Endothelial cell of umbilical vein (primary cell): ENCODE measurements around the gene NEK7. TPM values are rescaled to one million over a fixed set of nuclear protein-coding genes. Genes with fewer than 3 reads are reported as not detected.

Experiments used
- BruUV-seq: library from RNA; stranded (reverse); fragments of 400-500 nt; replicated peaks from 2 replicates; lab custom pipeline; 2021; lab: Mats Ljungman, UMichigan
- CTCF ChIA-PET: fragments of 300-600, 350-600 bp; sonication (Branson Sonifier 250); formaldehyde crosslinking; loops from one replicate; lab custom pipeline; 2021; ENCODE audit warnings: antibody characterized with exemption, inconsistent platforms; lab: Charles Lee
- POLR2A ChIA-PET: fragments of 300-600, 350-600 bp; sonication (Branson Sonifier 250); formaldehyde crosslinking; loops from one replicate; lab custom pipeline; 2021; ENCODE audit warnings: antibody characterized with exemption, inconsistent platforms; lab: Charles Lee
- DNase-seq: peaks from one replicate; pipeline ENCODE4 v3.0.0-alpha.2; 2011; ENCODE audit warnings: low read depth, low spot score
- FAIRE-seq: peaks from 2 replicates; lab custom pipeline; 2011; peaks lifted over from hg19 to GRCh38; lab: Jason Lieb, UNC
- H2AFZ ChIP-seq: 2 replicates; pipeline ENCODE4 v1.6.0; 2012; ENCODE audit warnings: low read depth, low read length, control low read depth, inconsistent platforms
- H3K27ac ChIP-seq: 2 replicates; pipeline ENCODE4 v1.5.1; 2011; ENCODE audit warnings: low read depth, mild to moderate bottlenecking, control low read depth, low read length, moderate library complexity; ENCODE audit not compliant: insufficient read depth
- H3K27me3 ChIP-seq, 2 experiments: 2 replicates each; pipeline versions ENCODE4 v1.6.0 to v1.6.1; 2011; ENCODE audit warnings: low read length in 2 of 2, mixed read lengths in 1 of 2; ENCODE audit not compliant: control insufficient read depth in 2 of 2, insufficient read depth in 2 of 2
- H3K36me3 ChIP-seq, 2 experiments: 2 replicates in 1 of 2; 3 replicates in 1 of 2; pipeline ENCODE4 v1.5.1; 2011; ENCODE audit warnings: low read length in 2 of 2, mild to moderate bottlenecking in 1 of 2, moderate library complexity in 1 of 2; ENCODE audit not compliant: control insufficient read depth in 2 of 2, insufficient read depth in 2 of 2; ENCODE audit errors: extremely low read depth in 1 of 2
- H3K4me1 ChIP-seq: 3 replicates; pipeline ENCODE4 v1.5.1; 2011; ENCODE audit warnings: mild to moderate bottlenecking, low read length; ENCODE audit not compliant: control insufficient read depth, insufficient read depth; ENCODE audit errors: extremely low read depth
- H3K4me2 ChIP-seq: 2 replicates; pipeline ENCODE4 v1.6.1; 2011; ENCODE audit warnings: low read length, control low read depth, mixed read lengths; ENCODE audit not compliant: insufficient read depth
- H3K4me3 ChIP-seq, 3 experiments: fragments of 200-600 bp in 1 of 3; sonication (generic), shearing (Covaris generic) in 1 of 3; replicated peaks in 1 of 3; 2 replicates each; pipeline ENCODE4 v1.5.1; 2011 to 2016; ENCODE audit warnings: control low read depth in 3 of 3, low read length in 3 of 3, mild to moderate bottlenecking in 2 of 3, inconsistent platforms in 1 of 3, low read depth in 1 of 3, moderate library complexity in 1 of 3; ENCODE audit not compliant: insufficient read depth in 1 of 3
- H3K79me2 ChIP-seq: 2 replicates; pipeline ENCODE4 v1.6.0; 2012; ENCODE audit warnings: low read length, inconsistent platforms; ENCODE audit not compliant: control insufficient read depth, insufficient read depth
- H3K9ac ChIP-seq: replicated peaks from 2 replicates; pipeline ENCODE3; 2011; ENCODE audit warnings: low read length, control low read depth; ENCODE audit not compliant: insufficient read depth; ENCODE audit errors: extremely low read depth
- H3K9me1 ChIP-seq: replicated peaks from 3 replicates; pipeline ENCODE4 v1.6.0; 2011; ENCODE audit warnings: mild to moderate bottlenecking, low read length; ENCODE audit not compliant: control insufficient read depth, insufficient read depth; ENCODE audit errors: extremely low read depth
- H3K9me3 ChIP-seq: replicated peaks from 2 replicates; pipeline ENCODE4 v1.5.1; 2012; ENCODE audit warnings: low read length, inconsistent platforms; ENCODE audit not compliant: control insufficient read depth, insufficient read depth
- H4K20me1 ChIP-seq: replicated peaks from 2 replicates; pipeline ENCODE3; 2011; ENCODE audit warnings: mild to moderate bottlenecking, low read length; ENCODE audit not compliant: control insufficient read depth, insufficient read depth; ENCODE audit errors: extremely low read depth
- CTCF ChIP-seq, 2 donors: IDR thresholded peaks; 1 replicate in 1 of 2; 2 replicates in 1 of 2; pipeline ENCODE4 v1.5.1; 2011; ENCODE audit warnings: low read length in 2 of 2, mild to moderate bottlenecking in 2 of 2, moderate library complexity in 2 of 2, control low read depth in 1 of 2, inconsistent platforms in 1 of 2, low read depth in 1 of 2; ENCODE audit not compliant: insufficient read depth in 1 of 2; ENCODE audit errors: extremely low read depth in 1 of 2
- EZH2 ChIP-seq: IDR thresholded peaks from 2 replicates; pipeline ENCODE4 v1.6.1; 2012; ENCODE audit warnings: borderline replicate concordance, low read depth, mild to moderate bottlenecking, moderate library complexity, low read length, inconsistent platforms; ENCODE audit not compliant: severe bottlenecking
- FOS ChIP-seq: IDR thresholded peaks from 2 replicates; pipeline ENCODE4 v1.6.1; 2011; ENCODE audit warnings: mild to moderate bottlenecking, low read length, moderate library complexity, borderline replicate concordance; ENCODE audit not compliant: insufficient read depth
- GATA2 ChIP-seq: IDR thresholded peaks from 2 replicates; pipeline ENCODE4 v1.7.0; 2011; ENCODE audit warnings: low read depth, mild to moderate bottlenecking, moderate library complexity, mixed read lengths, low read length; ENCODE audit not compliant: insufficient read length, insufficient read depth
- JUN ChIP-seq: IDR thresholded peaks from 2 replicates; pipeline ENCODE4 v1.6.1; 2011; ENCODE audit warnings: borderline replicate concordance, low read depth; ENCODE audit not compliant: insufficient read length, insufficient read depth
- MAX ChIP-seq: IDR thresholded peaks from 2 replicates; pipeline ENCODE4 v1.6.1; 2011; ENCODE audit not compliant: insufficient read depth, insufficient read length
- MYC ChIP-seq: IDR thresholded peaks from one replicate; pipeline ENCODE4 v1.6.1; 2011; ENCODE audit warnings: mild to moderate bottlenecking, low read depth, low read length
- POLR2A ChIP-seq: IDR thresholded peaks from 2 replicates; pipeline ENCODE4 v1.6.1; 2012; ENCODE audit warnings: low read depth, mild to moderate bottlenecking, control low read depth, low read length
- POLR2AphosphoS5 ChIP-seq: IDR thresholded peaks from 2 replicates; pipeline ENCODE4 v1.6.1; 2012; ENCODE audit warnings: low read depth, mild to moderate bottlenecking, control low read depth, low read length, moderate library complexity; ENCODE audit not compliant: insufficient read depth
- dilution Hi-C: fragments of 300-500 bp; cut with MboI; formaldehyde crosslinking; loops from one replicate; pipeline ENCODE4 v1.15.0; 2019; ENCODE audit warnings: low sequenced_read_pairs; ENCODE audit not compliant: extremely low pct_ligation_motif_present
- intact Hi-C: fragments of 100-400 bp; cut with micrococcal nuclease; formaldehyde crosslinking; loops from one replicate; pipeline ENCODE4 v1.10.0; 2022
- polyA plus RNA-seq, 4 experiments: library from polyadenylated mRNA; depleted of rRNA in 3 of 4; stranded (reverse) in 3 of 4; unstranded in 1 of 4; fragments of >200 nt; gene quantifications; 2 replicates each; pipeline versions ENCODE4 v1.2.1 to v1.2.3, GENCODE V29; 2011 to 2012; ENCODE audit warnings: missing spikeins in 1 of 4
- total RNA-seq: library from RNA; stranded (reverse); gene quantifications from 2 replicates; pipeline ENCODE4 v1.2.3, GENCODE V29; 2021

The NEK7 gene
- total and polyA plus RNA-seq, 2 donors (not counting 3 experiments of a cell fraction or from before 2014, with no cell fraction given), result 22.6 to 45.7 TPM

GRCh38 chr1:198108636-198109370 is 48.0 kb upstream of the NEK7 start:
- H3K27ac ChIP-seq, result no peak overlapping the region
- H3K79me2 ChIP-seq, result no peaks in the 10 kb centered on the region
- H3K4me3 ChIP-seq, result no peak overlapping the region
- POLR2A ChIA-PET, result no interaction called here
- dilution Hi-C loops (no loop called here), intact Hi-C loops (no loop called here)
- no peak for DNase-seq
- H3K4me2 ChIP-seq, result no peak overlapping the region
- BruUV-seq, result no TSS peak
- no peak for TF ChIP-seq POLR2AphosphoS5
- H3K36me3 ChIP-seq, result no peaks in the 10 kb centered on the region
- no peaks in the 10 kb centered on the region for H4K20me1 ChIP-seq
- H3K9ac ChIP-seq, result no peak overlapping the region
- H3K27me3 ChIP-seq, result no peaks in the 10 kb centered on the region
- no peaks in the 10 kb centered on the region for H3K4me1 ChIP-seq
- no peaks in the 10 kb centered on the region for H3K9me3 ChIP-seq
- FAIRE-seq, result no peak
- CTCF ChIA-PET, result no interaction called here
- H3K9me1 ChIP-seq, result no peaks in the 10 kb centered on the region
- H2AFZ ChIP-seq, result no peak overlapping the region

- dilution Hi-C loops (no loop called here), intact Hi-C loops (no loop called here)
- FAIRE-seq (no peak), DNase-seq (no peak)
- H3K4me3 ChIP-seq, result no peak overlapping the region
- no peak for TF ChIP-seq MAX
- TF ChIP-seq JUN, result no peak
- TF ChIP-seq EZH2, result no peak
- no peak for TF ChIP-seq CTCF (IDR thresholded peaks at IDR 0.05; ENCODE audit: extremely low read depth in 1 of 2, insufficient read depth in 1 of 2, low read depth in 1 of 2, low read length in 2 of 2)
- no peak for TF ChIP-seq POLR2A
- TF ChIP-seq FOS, result no peak
- TF ChIP-seq GATA2, result no peak
- TF ChIP-seq POLR2AphosphoS5, result no peak
- no peak for TF ChIP-seq MYC
- no peaks in the 10 kb centered on the region for H4K20me1 ChIP-seq
- no peak overlapping the region for H3K27ac ChIP-seq
- H3K36me3 ChIP-seq, result no peaks in the 10 kb centered on the region
- no peaks in the 10 kb centered on the region for H3K4me1 ChIP-seq
- CTCF ChIA-PET, result no interaction called here
- no peaks in the 10 kb centered on the region for H3K9me3 ChIP-seq
- H3K4me2 ChIP-seq, result no peak overlapping the region
- POLR2A ChIA-PET, result no interaction called here
- H3K27me3 ChIP-seq, result no peaks in the 10 kb centered on the region
- H3K9ac ChIP-seq, result no peak overlapping the region
- BruUV-seq, result no TSS peak
- no peaks in the 10 kb centered on the region for H3K79me2 ChIP-seq
- no peaks in the 10 kb centered on the region for H3K9me1 ChIP-seq
- H2AFZ ChIP-seq, result no peak overlapping the region
Measured at GRCh38 chr1:198109371-198109715, 47.5 kb upstream of the NEK7 start.
